GM19397 (cell line): ENCODE measurements around the gene CFH.
"Not testable (repeated sequence)": the region's sequence is repeated elsewhere in the genome, so short reads cannot be mapped to it uniquely, and the experiment has no call there.

ENCODE experiments used
- ATAC-seq: cut with Tn5 transposase; IDR thresholded peaks from one replicate; pipeline ENCODE4 v1.9.1; 2021; ENCODE audit warnings: mild to moderate bottlenecking, moderate library complexity; ENCODE audit not compliant: unreplicated experiment

The CFH gene

GRCh38 chr1:196743244-196743643, 91.4 kb downstream of the CFH start:
- ATAC-seq: not testable (repeated sequence)

- ATAC-seq: not testable (repeated sequence)
These were observed 113.3 kb downstream of the CFH start for GRCh38 chr1:196765019-196765740.

- not testable (repeated sequence) for ATAC-seq
These were observed 118.0 kb downstream of the CFH start for GRCh38 chr1:196769823-196770222.

GRCh38 chr1:196773713-196774112, 121.9 kb downstream of the CFH start:
- no peak for ATAC-seq

GRCh38 chr1:196774175-196774574, 122.3 kb downstream of the CFH start:
- ATAC-seq: no peak

GRCh38 chr1:196774603-196775002, 122.8 kb downstream of the CFH start, which contains the start of gene CFHR3:
Gene CFHR3 (plus strand): TSS chr1:196774840. CDS start chr1:196774887, 47 bp downstream.
- no peak for ATAC-seq

GRCh38 chr1:196777603-196778002, 125.8 kb downstream of the CFH start:
- ATAC-seq: no peak

GRCh38 chr1:196779093-196779492, 127.2 kb downstream of the CFH start:
- ATAC-seq: no peak

- not testable (repeated sequence) for ATAC-seq
These were observed 139.4 kb downstream of the CFH start for GRCh38 chr1:196791252-196791651.

- ATAC-seq: not testable (repeated sequence)
These were observed 142.3 kb downstream of the CFH start for GRCh38 chr1:196794103-196794502.
